Neuronal stem cell (in vitro differentiated cells): Measurements from ENCODE around the gene USP5.

Experiments used
- DNase-seq: peaks from one replicate; pipeline ENCODE4 v3.0.0-alpha.2; 2013; ENCODE audit warnings: low spot score
- H2AFZ ChIP-seq: one replicate; pipeline ENCODE4 v1.6.1; 2013; ENCODE audit warnings: mild to moderate bottlenecking, low read length, inconsistent platforms
- H2AK5ac ChIP-seq: 2 replicates; pipeline ENCODE4 v1.6.1; 2013; ENCODE audit warnings: low read depth, mild to moderate bottlenecking, inconsistent platforms, low read length, moderate library complexity, mixed read lengths
- H2BK120ac ChIP-seq: 2 replicates; pipeline ENCODE4 v1.6.1; 2013; ENCODE audit warnings: low read depth, mild to moderate bottlenecking, inconsistent platforms, low read length, moderate library complexity, mixed read lengths
- H2BK12ac ChIP-seq: one replicate; pipeline ENCODE4 v1.6.1; 2013; ENCODE audit warnings: low read length, inconsistent platforms
- H2BK15ac ChIP-seq: 2 replicates; pipeline ENCODE4 v1.6.1; 2013; ENCODE audit warnings: mild to moderate bottlenecking, low read length, inconsistent platforms, mixed read lengths
- H2BK5ac ChIP-seq: one replicate; pipeline ENCODE4 v1.6.1; 2013; ENCODE audit warnings: inconsistent platforms, mild to moderate bottlenecking, low read length, moderate library complexity
- H3K14ac ChIP-seq: one replicate; pipeline ENCODE4 v1.6.1; 2013; ENCODE audit warnings: low read length, inconsistent platforms
- H3K18ac ChIP-seq: 2 replicates; pipeline ENCODE4 v1.6.1; 2013; ENCODE audit warnings: low read length, inconsistent platforms
- H3K23ac ChIP-seq: 2 replicates; pipeline ENCODE4 v1.6.1; 2013; ENCODE audit warnings: low read depth, mild to moderate bottlenecking, mixed read lengths, low read length, inconsistent platforms; ENCODE audit not compliant: poor library complexity
- H3K27ac ChIP-seq: replicated peaks from 3 replicates; pipeline ENCODE4 v1.5.1; 2013; ENCODE audit warnings: low read length, inconsistent platforms
- H3K27me3 ChIP-seq, 3 experiments: 2 replicates each; pipeline ENCODE4 v1.6.1; 2013; ENCODE audit warnings: low read length in 3 of 3, mild to moderate bottlenecking in 2 of 3, inconsistent platforms in 1 of 3, low read depth in 1 of 3, mixed read lengths in 1 of 3, moderate library complexity in 1 of 3; ENCODE audit not compliant: control insufficient read depth in 3 of 3, insufficient read depth in 3 of 3
- H3K36me3 ChIP-seq, 2 donors: replicated peaks in 1 of 2; 2 replicates each; pipeline ENCODE4 v1.6.1; 2013; ENCODE audit warnings: low read length in 2 of 2; ENCODE audit not compliant: control insufficient read depth in 2 of 2, insufficient read depth in 2 of 2
- H3K4ac ChIP-seq: 2 replicates; pipeline ENCODE4 v1.6.1; 2013; ENCODE audit warnings: inconsistent platforms, mild to moderate bottlenecking, low read length, moderate library complexity
- H3K4me1 ChIP-seq, 2 donors: 1 replicate in 1 of 2; 2 replicates in 1 of 2; pipeline ENCODE4 v1.6.1; 2013; ENCODE audit warnings: low read length in 2 of 2, low read depth in 1 of 2; ENCODE audit not compliant: control insufficient read depth in 2 of 2, insufficient read depth in 1 of 2
- H3K4me2 ChIP-seq: one replicate; pipeline ENCODE4 v1.6.1; 2013; ENCODE audit warnings: mild to moderate bottlenecking, low read length, inconsistent platforms; ENCODE audit not compliant: insufficient read depth, poor library complexity, severe bottlenecking
- H3K4me3 ChIP-seq, 2 donors: 2 replicates each; pipeline ENCODE4 v1.5.1; 2013; ENCODE audit warnings: low read length in 2 of 2, mild to moderate bottlenecking in 2 of 2, inconsistent platforms in 1 of 2, moderate library complexity in 1 of 2
- H3K79me1 ChIP-seq: one replicate; pipeline ENCODE4 v1.6.1; 2013; ENCODE audit warnings: low read depth, mild to moderate bottlenecking, inconsistent platforms, low read length, moderate library complexity
- H3K9ac ChIP-seq: one replicate; pipeline ENCODE4 v1.6.1; 2013; ENCODE audit warnings: mild to moderate bottlenecking, low read depth, low read length, inconsistent platforms; ENCODE audit not compliant: poor library complexity
- H3K9me3 ChIP-seq, 2 donors: replicated peaks in 1 of 2; 2 replicates each; pipeline versions ENCODE3 to v1.6.1; 2013; ENCODE audit warnings: low read length in 2 of 2, mild to moderate bottlenecking in 2 of 2, inconsistent platforms in 1 of 2, low read depth in 1 of 2, mixed read lengths in 1 of 2, moderate library complexity in 1 of 2; ENCODE audit not compliant: control insufficient read depth in 2 of 2, insufficient read depth in 1 of 2
- H4K8ac ChIP-seq: one replicate; pipeline ENCODE4 v1.6.1; 2013; ENCODE audit warnings: low read depth, mild to moderate bottlenecking, inconsistent platforms, low read length, moderate library complexity
- H4K91ac ChIP-seq: one replicate; pipeline ENCODE4 v1.6.1; 2013; ENCODE audit warnings: low read length, low read depth, mild to moderate bottlenecking, inconsistent platforms; ENCODE audit not compliant: poor library complexity
- WGBS, 2 donors: extraction: QIAGEN DNeasy Blood & Tissue Kit; methylation state at CpG; one replicate each; pipeline ENCODE4 v1.1.7; 2013; ENCODE audit warnings: missing lambda C conversion rate in 2 of 2, mixed read lengths in 1 of 2; ENCODE audit not compliant: insufficient read length in 2 of 2, insufficient replicate concordance in 1 of 2; ENCODE audit errors: extremely low coverage in 2 of 2; 5-methylcytosine and 5-hydroxymethylcytosine counted together

USP5 gene

DNA sequence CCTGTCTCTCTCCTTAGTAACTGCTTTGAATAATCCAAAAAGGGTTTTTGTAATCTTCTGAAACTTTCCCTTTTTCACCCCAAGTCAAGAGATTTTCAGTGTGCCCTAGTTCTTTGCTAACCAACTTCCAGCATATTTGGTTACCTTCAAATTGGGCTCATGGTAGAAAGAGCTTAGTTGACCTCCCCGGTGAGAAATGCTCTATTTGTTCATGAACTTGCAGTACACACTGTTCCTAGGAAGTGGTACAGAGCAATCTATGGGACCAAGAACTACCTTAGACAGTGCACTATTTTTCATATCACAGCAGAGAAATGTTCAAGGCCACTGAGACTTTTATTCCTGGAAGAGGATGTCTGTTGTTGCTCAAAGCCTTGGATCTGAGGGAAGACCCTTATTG, 1.7 kb downstream of the USP5 start:
- H2BK12ac ChIP-seq: no peak overlapping the region
- WGBS, 2 donors: no CpG with 5 or more reads among the region's 1 CpG
- H3K4me1 ChIP-seq: peaks cover 10 to 17% of the 10 kb centered on the region in 2 donors
- H3K79me1 ChIP-seq: peaks cover 13% of the 10 kb centered on the region
- H3K9me3 ChIP-seq: no peaks in the 10 kb centered on the region
- no peak overlapping the region for H2BK15ac ChIP-seq
- peak overlapping the region in 1 of 2 donors; percentile 77 for H3K4me3 ChIP-seq
- H3K18ac ChIP-seq: no peak overlapping the region
- H3K4me2 ChIP-seq: no peak overlapping the region
- no peak overlapping the region for H3K27ac ChIP-seq
- no peaks in the 10 kb centered on the region for H3K27me3 ChIP-seq
- H4K91ac ChIP-seq: no peak overlapping the region
- no peak overlapping the region for H3K23ac ChIP-seq
- no peak overlapping the region for H2BK120ac ChIP-seq
- H4K8ac ChIP-seq: no peak overlapping the region
- no peak overlapping the region for H3K14ac ChIP-seq
- H2AK5ac ChIP-seq: no peak overlapping the region
- H3K36me3 ChIP-seq: peaks cover 39 to 75% of the 10 kb centered on the region in 2 donors
- no peak overlapping the region for H2AFZ ChIP-seq
- no peak overlapping the region for H2BK5ac ChIP-seq
- H3K9ac ChIP-seq: no peak overlapping the region
- no peak overlapping the region for H3K4ac ChIP-seq
- no peak for DNase-seq

GRCh38 chr12:6854036-6854435, 2.1 kb downstream of the USP5 start:
- H3K4me3 ChIP-seq: no peak overlapping the region
- peaks cover 40 to 75% of the 10 kb centered on the region in 2 donors for H3K36me3 ChIP-seq
- H4K91ac ChIP-seq: no peak overlapping the region
- no peak overlapping the region for H2BK15ac ChIP-seq
- peaks cover 13% of the 10 kb centered on the region for H3K79me1 ChIP-seq
- no peak overlapping the region for H2BK120ac ChIP-seq
- no peak overlapping the region for H2AFZ ChIP-seq
- H3K4me2 ChIP-seq: no peak overlapping the region
- no peak overlapping the region for H3K14ac ChIP-seq
- H2BK12ac ChIP-seq: no peak overlapping the region
- H3K27me3 ChIP-seq: no peaks in the 10 kb centered on the region
- H3K9me3 ChIP-seq: no peaks in the 10 kb centered on the region
- no peak overlapping the region for H4K8ac ChIP-seq
- no peak for DNase-seq
- H3K4me1 ChIP-seq: peaks cover 10 to 17% of the 10 kb centered on the region in 2 donors
- H3K18ac ChIP-seq: no peak overlapping the region
- no peak overlapping the region for H3K27ac ChIP-seq
- H2BK5ac ChIP-seq: no peak overlapping the region
- H2AK5ac ChIP-seq: no peak overlapping the region
- H3K4ac ChIP-seq: no peak overlapping the region
- no CpG with 5 or more reads among the region's 6 CpGs for WGBS, 2 donors
- H3K9ac ChIP-seq: no peak overlapping the region
- no peak overlapping the region for H3K23ac ChIP-seq

DNA sequence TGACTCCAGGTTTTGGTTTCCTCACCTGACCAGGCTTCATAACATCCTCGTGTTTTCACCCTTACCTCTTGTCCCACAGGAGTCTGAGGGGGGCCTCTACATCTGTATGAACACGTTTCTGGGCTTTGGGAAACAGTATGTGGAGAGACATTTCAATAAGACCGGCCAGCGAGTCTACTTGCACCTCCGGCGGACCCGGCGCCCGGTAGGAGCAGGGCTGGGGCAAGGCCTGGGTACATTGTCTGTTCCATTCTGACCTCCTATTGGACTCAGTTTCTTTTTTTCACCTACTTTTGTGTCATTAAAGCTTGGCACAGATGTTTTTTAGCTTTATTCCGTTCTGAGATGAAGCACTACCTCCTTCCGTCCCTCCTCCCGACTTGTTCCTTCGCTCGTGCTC, 3.4 kb downstream of the USP5 start:
- Histone ChIP-seq H3K9me3 (no peaks in the 10 kb centered on the region), H3K27ac (no peak overlapping the region), H2AK5ac (no peak overlapping the region), H3K27me3 (no peaks in the 10 kb centered on the region), H2BK15ac (no peak overlapping the region), H2BK120ac (no peak overlapping the region), H4K8ac (no peak overlapping the region), H3K4me1 (peaks cover 8 to 12% of the 10 kb centered on the region in 2 donors), H3K4ac (no peak overlapping the region), H3K23ac (no peak overlapping the region), H2BK12ac (no peak overlapping the region), H2BK5ac (no peak overlapping the region), H3K4me3 (no peak overlapping the region), H3K4me2 (no peak overlapping the region), H4K91ac (no peak overlapping the region), H3K36me3 (peaks cover 40 to 72% of the 10 kb centered on the region in 2 donors), H3K9ac (no peak overlapping the region), H3K79me1 (peaks cover 13% of the 10 kb centered on the region), H3K14ac (no peak overlapping the region), H3K18ac (no peak overlapping the region), H2AFZ (no peak overlapping the region)
- no CpG with 5 or more reads among the region's 14 CpGs for WGBS, 2 donors
- DNase-seq: no peak

DNA sequence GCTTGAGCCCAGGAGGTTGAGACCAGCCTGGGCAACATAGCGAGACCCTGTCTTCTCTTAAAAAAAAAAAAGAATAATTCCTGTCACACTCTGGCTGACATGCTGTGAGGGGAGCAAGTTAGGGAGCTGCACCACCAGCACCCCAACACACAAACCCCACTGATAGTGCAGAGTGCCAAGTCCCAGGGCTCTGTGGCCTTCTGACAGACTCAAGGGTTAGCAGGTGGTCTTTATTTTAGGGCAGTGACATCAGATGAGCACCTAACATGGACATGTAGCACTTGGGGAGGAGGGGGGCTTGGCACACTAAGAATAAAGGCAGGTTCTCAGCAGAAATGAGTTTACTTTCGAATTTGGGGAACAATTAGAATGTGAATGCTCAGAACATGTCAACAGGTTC, 6.8 kb downstream of the USP5 start:
- H2BK15ac ChIP-seq: no peak overlapping the region
- no peak overlapping the region for H3K14ac ChIP-seq
- H3K36me3 ChIP-seq: peaks cover 64 to 98% of the 10 kb centered on the region in 2 donors
- H3K79me1 ChIP-seq: peaks cover 7% of the 10 kb centered on the region
- H2BK12ac ChIP-seq: no peak overlapping the region
- H2AFZ ChIP-seq: no peak overlapping the region
- no peak overlapping the region for H3K27ac ChIP-seq
- no peak overlapping the region for H3K18ac ChIP-seq
- H4K91ac ChIP-seq: no peak overlapping the region
- no peaks in the 10 kb centered on the region for H3K9me3 ChIP-seq
- no peak overlapping the region for H3K4me2 ChIP-seq
- no peak overlapping the region for H3K9ac ChIP-seq
- H3K4me1 ChIP-seq: no peaks in the 10 kb centered on the region
- no peak overlapping the region for H2AK5ac ChIP-seq
- no peak overlapping the region for H3K4me3 ChIP-seq
- H2BK5ac ChIP-seq: no peak overlapping the region
- no peak overlapping the region for H2BK120ac ChIP-seq
- H3K4ac ChIP-seq: no peak overlapping the region
- H3K27me3 ChIP-seq: no peaks in the 10 kb centered on the region
- no peak overlapping the region for H4K8ac ChIP-seq
- H3K23ac ChIP-seq: no peak overlapping the region
- no peak for DNase-seq
- no CpG with 5 or more reads among the region's 2 CpGs for WGBS, 2 donors
